ENCODE data around the gene PHLDB2.

DNA sequence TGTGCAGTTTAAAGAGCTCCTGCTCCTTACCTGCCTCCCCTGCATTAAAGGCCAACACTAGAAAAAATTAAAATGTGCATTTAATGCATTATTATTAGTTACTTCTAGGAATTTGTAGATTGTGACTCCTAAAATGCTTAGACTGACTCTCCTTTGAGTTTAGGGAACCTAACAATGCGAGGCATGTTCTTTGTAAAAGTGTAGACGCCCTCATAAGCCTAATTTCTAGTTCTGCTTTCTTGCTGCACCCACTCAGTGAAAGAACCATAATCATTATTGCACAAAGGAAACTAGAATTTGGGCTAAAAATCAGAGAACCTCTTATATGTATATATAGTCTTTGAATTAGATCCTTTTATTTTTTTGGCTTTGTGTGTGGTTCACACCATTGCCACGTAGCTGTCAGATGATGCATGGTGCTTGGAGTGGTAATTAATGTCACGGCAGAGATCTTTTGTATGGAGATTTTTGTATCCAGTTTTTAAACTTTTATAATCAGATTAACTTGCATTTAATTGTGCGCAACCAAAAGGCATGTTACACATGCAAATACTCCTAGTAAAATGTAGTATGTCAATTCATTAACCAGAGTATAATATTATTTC lies 120.5 kb downstream of the PHLDB2 start:
- no peak for TF ChIP-seq EZH2 (conservative IDR thresholded peaks at IDR 0.05; ENCODE audit: low read depth, low read length)
- TF ChIP-seq, protein P1, sequence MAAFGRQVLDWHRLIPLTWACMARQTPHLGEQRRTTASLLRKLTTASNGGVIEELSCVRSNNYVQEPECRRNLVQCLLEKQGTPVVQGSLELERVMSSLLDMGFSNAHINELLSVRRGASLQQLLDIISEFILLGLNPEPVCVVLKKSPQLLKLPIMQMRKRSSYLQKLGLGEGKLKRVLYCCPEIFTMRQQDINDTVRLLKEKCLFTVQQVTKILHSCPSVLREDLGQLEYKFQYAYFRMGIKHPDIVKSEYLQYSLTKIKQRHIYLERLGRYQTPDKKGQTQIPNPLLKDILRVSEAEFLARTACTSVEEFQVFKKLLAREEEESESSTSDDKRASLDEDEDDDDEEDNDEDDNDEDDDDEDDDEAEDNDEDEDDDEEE (CRISPR knock-in tag; IDR thresholded peaks at IDR 0.05), result no peak
- TF ChIP-seq BRCA1 (CRISPR knock-in tag; IDR thresholded peaks at IDR 0.05), result no peak
- no peak for TF ChIP-seq ZNF709 (CRISPR knock-in tag; IDR thresholded peaks at IDR 0.05)
- TF ChIP-seq, protein P2, sequence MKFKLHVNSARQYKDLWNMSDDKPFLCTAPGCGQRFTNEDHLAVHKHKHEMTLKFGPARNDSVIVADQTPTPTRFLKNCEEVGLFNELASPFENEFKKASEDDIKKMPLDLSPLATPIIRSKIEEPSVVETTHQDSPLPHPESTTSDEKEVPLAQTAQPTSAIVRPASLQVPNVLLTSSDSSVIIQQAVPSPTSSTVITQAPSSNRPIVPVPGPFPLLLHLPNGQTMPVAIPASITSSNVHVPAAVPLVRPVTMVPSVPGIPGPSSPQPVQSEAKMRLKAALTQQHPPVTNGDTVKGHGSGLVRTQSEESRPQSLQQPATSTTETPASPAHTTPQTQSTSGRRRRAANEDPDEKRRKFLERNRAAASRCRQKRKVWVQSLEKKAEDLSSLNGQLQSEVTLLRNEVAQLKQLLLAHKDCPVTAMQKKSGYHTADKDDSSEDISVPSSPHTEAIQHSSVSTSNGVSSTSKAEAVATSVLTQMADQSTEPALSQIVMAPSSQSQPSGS (CRISPR knock-in tag; IDR thresholded peaks at IDR 0.05), result no peak
